Measurements from ENCODE around the gene RPS6KA3.

The RPS6KA3 gene

GRCh38 chrX:20124964-20125363 lies 141.7 kb downstream of the RPS6KA3 start:
- no peak for DNase-seq (ENCODE audit: low read depth)
- H3K4me3 ChIP-seq (ENCODE audit: control insufficient read depth, low read depth, low read length): no peak overlapping the region
- TF ChIP-seq, protein P1, sequence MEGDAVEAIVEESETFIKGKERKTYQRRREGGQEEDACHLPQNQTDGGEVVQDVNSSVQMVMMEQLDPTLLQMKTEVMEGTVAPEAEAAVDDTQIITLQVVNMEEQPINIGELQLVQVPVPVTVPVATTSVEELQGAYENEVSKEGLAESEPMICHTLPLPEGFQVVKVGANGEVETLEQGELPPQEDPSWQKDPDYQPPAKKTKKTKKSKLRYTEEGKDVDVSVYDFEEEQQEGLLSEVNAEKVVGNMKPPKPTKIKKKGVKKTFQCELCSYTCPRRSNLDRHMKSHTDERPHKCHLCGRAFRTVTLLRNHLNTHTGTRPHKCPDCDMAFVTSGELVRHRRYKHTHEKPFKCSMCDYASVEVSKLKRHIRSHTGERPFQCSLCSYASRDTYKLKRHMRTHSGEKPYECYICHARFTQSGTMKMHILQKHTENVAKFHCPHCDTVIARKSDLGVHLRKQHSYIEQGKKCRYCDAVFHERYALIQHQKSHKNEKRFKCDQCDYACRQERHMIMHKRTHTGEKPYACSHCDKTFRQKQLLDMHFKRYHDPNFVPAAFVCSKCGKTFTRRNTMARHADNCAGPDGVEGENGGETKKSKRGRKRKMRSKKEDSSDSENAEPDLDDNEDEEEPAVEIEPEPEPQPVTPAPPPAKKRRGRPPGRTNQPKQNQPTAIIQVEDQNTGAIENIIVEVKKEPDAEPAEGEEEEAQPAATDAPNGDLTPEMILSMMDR (conservative IDR thresholded peaks at IDR 0.05; ENCODE audit: control insufficient read depth, insufficient read depth, low read depth, low read length): no peak

DNA sequence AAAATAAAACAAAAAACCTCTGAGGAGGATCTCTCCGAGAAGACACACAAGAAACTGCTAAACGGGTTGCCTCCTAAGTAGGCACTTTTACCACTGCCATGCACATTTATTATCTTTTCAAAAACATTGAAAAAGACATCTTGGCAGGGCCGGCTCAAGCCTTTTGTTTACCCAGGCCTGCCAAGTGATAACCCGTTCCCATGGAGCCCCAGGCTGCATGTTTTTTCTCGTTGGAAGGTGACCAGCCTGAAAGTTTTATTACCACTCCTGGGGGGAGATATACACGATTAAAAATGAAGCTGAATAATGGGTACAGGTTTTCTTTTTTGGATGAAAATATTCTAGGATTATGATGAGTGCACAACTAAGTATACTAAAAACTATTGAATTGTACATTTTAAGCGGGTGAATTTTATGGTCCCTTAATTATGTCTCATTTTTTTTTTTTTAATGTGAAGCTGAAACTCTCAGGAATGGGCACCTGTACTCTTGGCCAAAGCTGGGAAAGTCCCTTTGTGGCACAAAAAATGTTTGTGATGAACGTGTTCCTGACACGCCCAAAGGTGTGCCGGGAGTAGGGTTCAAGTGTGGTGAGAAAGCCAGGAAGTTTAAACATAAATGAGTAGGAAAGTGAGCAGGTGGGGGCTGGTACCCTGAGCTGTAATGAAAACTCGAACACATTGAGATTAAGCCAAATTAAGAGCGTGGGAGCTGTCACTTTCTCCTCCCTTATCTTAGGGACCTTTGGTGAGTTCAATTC lies 148.5 kb downstream of the RPS6KA3 start:
- TF ChIP-seq, protein P1 (conservative IDR thresholded peaks at IDR 0.05; ENCODE audit: control insufficient read depth, insufficient read depth, low read depth, low read length): no peak
- H3K4me3 ChIP-seq (ENCODE audit: control insufficient read depth, low read depth, low read length): no peak overlapping the region
- no peak for DNase-seq (ENCODE audit: low read depth)

GRCh38 chrX:20116577-20117240 lies 150.0 kb downstream of the RPS6KA3 start, which contains the start of gene MAP7D2:
MAP7D2 (minus strand) TSS chrX:20116907; CDS start chrX:20116879, 28 bp downstream.
- DNase-seq (ENCODE audit: low read depth): no peak
- H3K4me3 ChIP-seq (ENCODE audit: control insufficient read depth, low read depth, low read length): peak within 1 kb of the TSS; percentile 16
- TF ChIP-seq, protein P1 (conservative IDR thresholded peaks at IDR 0.05; ENCODE audit: control insufficient read depth, insufficient read depth, low read depth, low read length): no peak

GRCh38 chrX:20116087-20116576 lies 150.6 kb downstream of the RPS6KA3 start:
- TF ChIP-seq, protein P1 (conservative IDR thresholded peaks at IDR 0.05; ENCODE audit: control insufficient read depth, insufficient read depth, low read depth, low read length): no peak
- no peak for DNase-seq (ENCODE audit: low read depth)
- H3K4me3 ChIP-seq (ENCODE audit: control insufficient read depth, low read depth, low read length): peak overlapping the region; percentile 16

- H3K4me3 ChIP-seq (ENCODE audit: control insufficient read depth, low read depth, low read length): no peak overlapping the region
- TF ChIP-seq, protein P1 (conservative IDR thresholded peaks at IDR 0.05; ENCODE audit: control insufficient read depth, insufficient read depth, low read depth, low read length): no peak
- DNase-seq (ENCODE audit: low read depth): no peak
These were observed 154.5 kb downstream of the RPS6KA3 start for GRCh38 chrX:20112022-20112774.

DNA sequence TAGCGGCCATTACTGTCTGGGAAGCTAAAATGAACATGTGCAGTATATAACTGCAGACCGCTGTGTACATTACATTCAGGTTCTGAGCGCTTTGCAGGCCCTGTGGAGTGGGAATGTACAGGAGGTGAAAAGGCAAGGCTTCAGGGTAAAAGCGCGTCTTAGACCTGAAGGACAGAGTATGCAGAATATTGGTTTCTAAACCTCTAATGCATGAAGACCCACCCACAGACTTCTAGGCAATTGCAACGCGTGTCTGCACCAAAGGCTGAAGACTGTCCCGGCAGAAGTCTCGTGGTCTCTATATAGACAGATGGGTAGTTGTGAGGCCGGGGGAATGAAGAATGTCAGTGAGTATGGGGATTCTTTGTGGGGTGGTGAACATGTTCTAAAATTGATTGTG lies 155.4 kb downstream of the RPS6KA3 start:
- DNase-seq (ENCODE audit: low read depth): no peak
- TF ChIP-seq, protein P1 (conservative IDR thresholded peaks at IDR 0.05; ENCODE audit: control insufficient read depth, insufficient read depth, low read depth, low read length): no peak

More for the DNA sequence above, 155.4 kb downstream of the RPS6KA3 start:
- H3K4me3 ChIP-seq (ENCODE audit: control insufficient read depth, low read depth, low read length): no peak overlapping the region

Measured in fibroblast of mammary gland (primary cell).